Right hindlimb (tissue), 1 donor: ENCODE data around the gene C18orf32.
"Not testable (repeated sequence)": the region's sequence is repeated elsewhere in the genome, so short reads cannot be mapped to it uniquely, and the experiment has no call there.

Experiments used
- DNase-seq: peaks from one replicate; pipeline ENCODE4 v3.0.0-alpha.2; 2018

The C18orf32 gene

DNA sequence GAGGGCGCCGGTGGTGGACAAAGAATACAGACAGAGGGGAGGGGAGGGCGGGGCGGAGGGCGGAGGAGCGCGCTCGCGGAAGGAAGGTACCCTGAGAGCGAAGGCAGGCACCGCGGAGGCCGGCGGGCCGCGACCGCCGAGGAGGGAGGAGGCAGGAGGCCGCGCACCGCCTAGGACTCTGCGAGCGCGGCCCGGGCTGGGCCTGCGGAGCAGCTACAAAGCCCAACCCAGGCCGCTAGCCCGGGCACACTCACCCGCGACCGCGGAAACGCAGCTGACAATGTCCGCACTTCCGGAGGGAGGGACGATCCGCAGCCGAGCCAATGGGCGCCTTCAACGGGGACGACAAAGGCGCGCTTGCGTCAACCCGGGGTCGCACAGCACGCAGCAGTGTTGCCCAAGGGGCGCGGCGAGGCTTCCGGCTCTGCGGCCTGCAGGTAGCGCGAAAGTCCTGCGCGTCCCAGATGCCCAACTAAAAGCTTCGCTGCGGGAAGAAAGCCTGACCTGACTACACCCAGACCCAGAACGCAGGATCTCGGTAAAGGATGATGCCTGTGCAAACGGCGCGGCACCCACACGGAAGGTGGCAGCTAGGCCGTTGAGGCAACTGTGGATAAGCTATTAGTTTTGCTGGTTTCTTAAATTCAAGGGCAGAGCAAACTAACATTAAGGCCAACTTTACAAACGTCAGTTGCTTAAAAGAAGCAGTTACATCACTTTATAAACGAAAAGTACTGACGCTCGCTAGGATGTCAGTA lies at the start of gene C18orf32:
TSS of gene C18orf32 (minus strand) at position 282 of the 758 bp plus-strand sequence. CDS start 3,486 bp downstream, outside the sequence.
- peak; percentile 95 for DNase-seq

DNA sequence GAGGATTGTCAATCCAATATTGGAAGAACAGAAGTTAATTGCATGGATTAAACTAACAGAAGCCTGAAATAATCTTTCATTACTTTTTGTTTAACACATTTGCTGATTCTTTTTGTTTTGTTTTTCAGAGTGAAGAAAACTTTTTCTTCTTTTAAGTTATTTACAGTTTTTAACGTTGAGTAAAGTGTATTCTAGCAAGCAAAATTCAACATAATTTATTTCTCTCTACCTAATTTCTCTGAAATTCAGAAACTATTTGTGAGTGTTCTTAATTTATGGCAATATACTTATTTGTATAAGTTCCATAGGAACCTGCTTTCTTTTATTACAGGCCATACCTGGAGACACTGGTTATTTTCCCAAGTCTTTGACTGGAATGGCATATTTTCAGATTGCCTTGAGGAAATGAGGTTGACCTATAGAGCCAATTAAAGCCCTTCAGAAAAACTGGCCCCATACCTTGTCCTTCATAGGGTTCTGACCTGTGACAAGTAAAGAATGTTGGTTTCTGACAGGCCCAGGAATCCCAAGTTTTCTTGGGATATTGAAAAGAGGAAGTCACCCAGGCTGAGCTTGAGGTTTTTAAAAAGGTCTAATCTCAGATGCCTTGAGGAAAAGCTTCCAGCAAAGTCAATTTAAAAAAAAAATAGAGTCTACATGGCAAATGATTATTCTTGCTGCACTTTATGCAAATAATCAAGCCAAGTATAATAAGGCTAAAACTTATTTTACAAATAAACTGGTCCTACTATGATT lies 48.0 kb upstream of the C18orf32 start:
- DNase-seq = no peak

DNA sequence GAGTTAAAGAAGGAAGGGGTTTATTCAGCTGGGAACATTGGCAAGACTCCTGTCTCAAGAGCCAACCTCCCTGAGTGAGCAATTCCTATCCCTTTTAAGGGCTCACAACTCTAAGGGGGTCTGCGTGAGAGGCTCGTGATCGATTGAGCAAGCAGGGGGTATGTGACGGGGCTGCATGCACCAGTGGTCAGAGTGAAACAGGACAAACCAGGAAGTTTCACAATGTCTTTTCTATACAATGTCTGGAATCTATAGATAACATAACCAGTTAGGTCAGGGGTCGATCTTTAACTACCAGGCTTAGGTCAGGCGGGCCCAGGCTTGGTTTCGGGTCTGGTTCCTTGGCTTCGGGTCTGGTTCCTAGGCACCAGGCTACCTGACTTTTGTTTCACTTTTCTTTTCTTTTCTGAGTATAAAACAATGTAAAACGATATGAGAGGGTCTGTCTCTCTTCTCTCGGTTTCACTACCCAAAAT lies 44.7 kb upstream of the C18orf32 start:
- no peak for DNase-seq

DNA sequence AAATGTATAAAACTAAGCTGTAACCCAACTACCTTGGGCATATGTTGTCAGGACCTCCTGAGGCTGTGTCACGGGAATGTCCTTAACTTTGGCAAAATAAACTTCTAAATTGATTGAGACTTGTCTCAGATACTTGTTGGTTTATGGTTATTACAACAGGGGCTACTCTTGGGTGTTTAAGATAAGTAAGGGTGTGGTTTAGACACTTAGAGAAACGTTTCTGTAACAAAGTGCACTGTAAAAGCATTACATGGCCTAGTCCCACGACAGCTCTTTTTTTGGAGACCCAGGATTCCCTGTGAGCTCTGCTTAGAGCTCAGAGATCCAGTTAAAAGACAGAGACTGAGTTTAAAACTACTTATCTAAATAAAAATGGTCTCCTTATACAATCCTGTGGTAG lies 42.6 kb upstream of the C18orf32 start:
- DNase-seq = no peak

DNA sequence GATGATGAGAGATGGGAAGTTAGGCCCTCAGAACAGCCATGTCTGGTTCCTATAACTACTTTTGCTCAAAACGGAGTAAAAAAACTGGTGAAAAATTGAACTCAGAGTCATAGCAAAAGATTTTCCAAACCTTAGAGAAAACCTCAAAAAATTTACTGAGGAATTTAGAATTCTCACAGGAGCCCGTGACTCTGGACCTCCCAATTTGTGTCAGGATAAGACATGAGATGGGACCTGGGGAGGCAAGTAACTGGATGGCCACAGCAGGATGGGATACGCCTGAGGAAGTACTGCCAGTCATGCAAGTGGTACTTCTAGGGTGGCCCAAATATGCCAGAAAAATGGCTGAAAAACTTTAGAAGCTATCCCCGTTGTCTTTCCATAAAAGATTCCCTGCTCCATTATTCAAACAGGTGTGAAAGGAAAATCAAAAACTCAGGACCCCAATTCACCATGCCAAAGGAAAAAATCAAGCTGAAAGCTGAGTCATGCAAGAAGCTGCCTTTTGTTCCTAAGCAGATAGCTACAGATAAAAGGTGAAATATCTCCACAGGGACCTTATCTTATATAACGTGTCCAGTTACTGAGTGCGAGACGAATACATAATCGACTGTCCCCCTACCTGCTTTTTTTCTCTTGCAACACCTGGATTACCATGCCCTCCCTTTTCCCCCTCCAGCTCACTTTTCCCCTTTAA lies 40.7 kb upstream of the C18orf32 start:
- no peak for DNase-seq

DNA sequence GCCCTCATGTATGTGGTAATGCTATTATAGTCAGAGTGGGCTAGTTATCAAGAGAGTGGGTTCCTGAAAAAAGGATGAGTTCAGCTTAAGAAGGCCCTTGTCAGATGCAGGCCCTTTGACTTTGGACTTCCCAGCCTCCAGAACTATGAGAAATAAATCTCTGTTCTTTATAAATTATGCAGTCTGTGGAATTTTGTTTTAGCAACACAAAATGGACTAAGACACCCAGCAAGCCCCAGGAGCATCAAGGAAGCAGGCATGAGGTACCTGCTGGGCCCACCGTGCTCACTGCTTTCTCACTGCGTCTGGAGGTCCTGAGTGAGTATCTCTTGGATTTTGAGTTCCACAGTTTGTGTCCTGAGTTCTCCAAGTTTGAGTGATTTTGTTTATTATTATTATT lies 38.9 kb upstream of the C18orf32 start:
- no peak for DNase-seq

DNA sequence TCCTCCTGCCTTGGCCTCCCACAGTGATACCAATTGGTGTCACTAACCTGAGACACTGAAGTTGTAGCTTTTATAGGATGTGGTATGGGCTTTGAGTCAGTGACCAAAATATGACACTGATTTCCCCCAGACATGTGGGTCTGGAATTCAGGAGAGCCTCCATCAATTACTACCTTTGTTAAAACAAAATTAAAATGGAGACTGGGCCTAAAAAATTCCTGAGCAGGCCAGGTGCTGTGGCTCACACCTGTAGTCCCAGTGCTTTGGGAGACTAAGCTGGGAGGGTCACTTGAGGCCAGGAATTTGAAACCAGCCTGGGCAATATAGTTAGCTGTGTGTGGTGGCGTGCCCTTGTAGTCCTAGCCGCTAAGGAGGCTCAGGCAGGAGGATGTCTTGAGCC lies 37.9 kb upstream of the C18orf32 start:
- DNase-seq = no peak

DNA sequence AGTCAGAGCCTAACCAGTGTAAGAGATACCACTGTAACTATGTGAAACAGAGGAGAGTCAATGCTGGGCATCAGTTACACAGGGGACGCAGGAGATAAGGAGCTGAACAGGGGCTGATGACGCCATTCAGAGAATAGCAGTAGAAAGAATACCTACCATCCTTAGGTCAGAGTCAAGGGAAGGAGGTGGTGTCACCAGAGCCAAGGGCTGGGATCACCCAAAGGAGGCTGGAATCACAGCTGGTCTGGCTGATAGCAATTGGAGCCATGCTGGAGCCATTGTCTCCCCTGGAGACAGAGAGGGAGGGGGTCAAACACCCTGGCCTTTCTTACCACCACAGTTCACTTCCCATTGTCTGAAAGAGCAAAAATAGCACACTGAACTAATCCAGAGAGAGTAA lies 37.3 kb upstream of the C18orf32 start:
- no peak for DNase-seq

DNA sequence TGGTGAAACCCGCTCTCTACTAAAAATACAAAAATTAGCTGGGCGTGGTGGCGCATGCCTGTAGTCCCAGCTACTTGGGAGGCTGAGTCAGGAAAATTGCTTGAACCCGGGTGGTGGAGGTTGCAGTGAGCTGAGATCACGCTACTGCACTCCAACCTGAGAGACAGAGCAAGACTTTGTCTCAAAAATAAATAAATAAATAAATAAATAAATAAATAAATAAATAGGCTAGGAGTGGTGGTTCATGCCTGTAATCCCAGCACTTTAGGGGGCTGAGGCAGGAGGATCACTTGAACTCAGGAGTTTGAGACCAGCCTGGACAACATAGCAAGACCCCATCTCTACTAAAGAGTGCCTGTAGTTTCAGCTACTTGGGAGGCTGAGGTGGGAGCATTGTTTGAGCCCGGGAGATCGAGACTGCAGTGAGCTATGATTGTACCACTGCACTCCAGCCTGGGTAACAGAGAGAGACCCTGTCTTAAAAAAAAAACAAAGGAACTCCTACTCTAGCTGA lies 36.6 kb upstream of the C18orf32 start:
- DNase-seq = not testable (repeated sequence)

DNA sequence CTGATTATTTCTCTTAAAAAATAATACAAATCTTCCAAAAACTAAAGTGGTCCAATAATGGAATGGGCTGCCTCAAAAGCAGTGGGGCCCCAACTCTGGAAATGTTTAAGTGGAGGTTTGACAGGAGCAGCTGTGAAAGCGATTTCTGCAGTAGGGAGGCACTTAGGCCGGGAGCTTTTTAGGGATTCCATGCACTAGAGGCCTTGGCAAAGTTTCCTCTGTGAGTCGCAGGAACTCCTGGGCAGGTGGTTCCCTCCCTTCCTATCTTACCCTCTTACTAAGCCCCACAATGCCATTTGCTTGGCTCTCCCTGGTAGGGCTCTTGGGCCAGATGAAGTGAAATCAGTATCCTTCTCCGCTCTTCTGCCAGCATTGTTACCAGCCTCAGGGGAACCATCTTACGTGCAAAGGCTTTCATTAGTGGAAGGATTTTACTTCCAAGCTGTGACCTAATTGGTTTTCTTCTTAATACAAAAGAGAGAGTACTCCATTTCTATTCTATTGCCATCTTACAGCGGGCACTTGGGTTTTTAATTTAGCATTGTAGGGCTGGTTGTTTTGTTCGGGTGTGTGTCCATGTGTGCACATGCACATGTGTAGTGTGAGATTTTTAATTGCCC lies 34.3 kb upstream of the C18orf32 start:
- peak; percentile 39 for DNase-seq

DNA sequence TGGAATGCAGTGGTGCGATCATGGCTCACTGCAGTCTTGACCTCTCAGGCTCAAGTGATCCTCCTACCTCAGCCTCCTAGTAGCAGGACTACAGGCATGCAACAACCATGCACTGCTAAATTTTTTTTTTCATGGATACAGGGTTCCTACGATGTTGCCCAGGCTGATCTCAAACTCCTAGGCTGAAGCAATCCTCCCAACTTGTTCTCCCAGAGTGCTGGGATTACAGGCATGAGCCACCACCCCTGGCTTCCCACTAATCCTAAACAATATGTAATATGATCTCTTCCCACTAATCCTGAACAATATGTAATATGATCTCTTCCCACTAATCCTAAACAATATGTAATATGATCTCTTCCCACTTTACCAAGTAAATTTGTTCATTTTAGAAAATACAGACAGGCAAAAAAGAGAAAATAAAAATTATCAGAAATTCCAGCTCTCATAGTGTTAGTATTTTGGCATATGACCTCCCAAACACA lies 33.7 kb upstream of the C18orf32 start:
- no peak for DNase-seq

DNA sequence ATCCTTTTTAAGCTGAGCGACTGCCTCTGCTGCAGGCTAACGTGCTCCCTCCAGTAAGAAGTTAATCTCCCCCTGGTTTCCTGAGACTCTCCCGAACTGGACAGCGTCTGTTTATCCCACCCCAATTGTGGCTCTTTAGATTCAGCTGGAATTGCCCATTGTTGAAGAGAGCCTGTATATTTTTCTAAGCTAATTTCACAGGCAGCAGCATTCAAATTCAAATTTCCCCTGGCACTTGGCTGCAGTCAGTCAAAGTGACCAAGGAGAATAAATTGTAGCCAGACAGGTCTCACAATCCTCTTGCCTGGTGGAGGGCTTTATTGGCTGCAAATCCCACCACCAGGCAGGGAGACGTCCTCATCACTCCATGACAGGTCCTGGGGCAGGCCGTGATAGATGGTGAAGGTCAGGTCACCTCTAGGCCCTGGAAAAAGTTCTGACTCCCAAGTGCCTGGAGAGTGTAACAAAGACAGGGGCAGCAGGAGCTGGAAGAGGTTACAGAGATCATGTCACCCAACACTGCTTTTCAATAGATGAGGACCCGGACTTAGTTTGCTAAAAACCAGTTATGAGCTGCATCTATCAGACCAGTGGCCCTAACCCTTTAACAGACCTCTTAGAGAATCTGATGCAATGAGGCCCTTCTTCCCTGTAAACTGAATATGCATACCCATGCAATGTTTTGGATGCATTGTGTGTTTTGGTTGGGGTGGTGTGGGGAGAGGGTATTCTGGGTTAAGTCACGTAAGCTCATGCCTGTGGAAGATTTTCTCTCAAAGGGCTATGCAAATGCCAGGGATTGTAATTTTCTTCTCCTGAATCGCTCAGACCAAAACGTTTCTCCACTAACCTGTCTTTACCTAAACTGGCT lies 32.3 kb upstream of the C18orf32 start:
- DNase-seq = no peak

DNA sequence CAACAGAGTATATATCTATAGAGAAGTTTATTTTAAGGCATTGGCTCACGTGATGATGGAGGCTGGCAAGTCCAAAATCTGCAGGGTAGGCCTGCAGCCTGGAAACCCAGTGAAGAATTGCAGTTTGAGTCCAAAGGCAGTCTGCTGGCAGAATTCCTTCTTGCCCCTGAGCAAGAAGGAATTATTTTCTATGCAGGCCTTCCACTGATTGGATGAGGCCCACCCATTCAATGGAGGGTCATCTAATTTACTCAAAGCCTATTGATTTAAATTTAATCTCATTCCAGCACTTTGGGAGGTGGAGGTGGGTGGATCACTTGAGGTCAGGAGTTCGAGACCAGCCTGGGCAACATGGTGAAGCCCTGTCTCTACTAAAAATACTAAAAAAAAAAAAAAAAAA lies 30.4 kb upstream of the C18orf32 start:
- no peak for DNase-seq

DNA sequence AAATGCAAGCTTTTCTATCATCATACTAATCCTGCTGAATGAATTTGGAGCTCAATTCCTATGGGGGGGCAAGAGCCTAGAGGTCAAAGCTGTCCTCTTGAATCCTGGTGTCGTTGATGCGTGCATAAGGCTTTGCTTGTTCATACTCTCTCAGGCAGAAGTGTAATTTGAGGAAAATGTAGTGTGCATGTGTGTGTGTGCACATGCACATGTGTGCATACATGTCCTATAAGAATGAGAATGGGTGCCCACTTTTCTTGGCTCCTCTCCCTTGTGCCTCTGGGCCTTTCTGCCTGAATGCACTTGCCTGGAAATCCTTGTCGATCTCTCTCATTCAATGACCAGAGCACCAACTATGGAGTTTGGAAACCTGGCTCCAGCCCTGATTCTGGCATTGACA lies 28.5 kb upstream of the C18orf32 start:
- no peak for DNase-seq

DNA sequence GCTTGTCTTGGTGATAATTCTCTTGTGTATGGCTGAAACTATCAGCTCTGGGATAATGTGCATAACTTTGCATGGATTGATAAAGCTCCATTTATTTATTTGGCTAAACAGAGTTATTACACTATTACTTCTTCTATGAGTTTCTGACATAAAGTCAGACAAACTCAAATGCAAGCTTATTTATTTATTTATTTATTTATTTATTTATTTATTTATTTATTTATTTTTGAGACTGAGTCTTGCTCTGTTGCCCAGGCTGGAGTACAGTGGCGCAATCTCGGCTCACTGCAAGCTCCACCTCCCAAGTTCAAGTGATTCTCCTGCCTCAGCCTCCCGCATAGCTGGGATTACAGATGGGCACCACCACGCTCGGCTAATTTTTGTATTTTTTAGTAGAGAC lies 28.0 kb upstream of the C18orf32 start:
- DNase-seq = not testable (repeated sequence)

DNA sequence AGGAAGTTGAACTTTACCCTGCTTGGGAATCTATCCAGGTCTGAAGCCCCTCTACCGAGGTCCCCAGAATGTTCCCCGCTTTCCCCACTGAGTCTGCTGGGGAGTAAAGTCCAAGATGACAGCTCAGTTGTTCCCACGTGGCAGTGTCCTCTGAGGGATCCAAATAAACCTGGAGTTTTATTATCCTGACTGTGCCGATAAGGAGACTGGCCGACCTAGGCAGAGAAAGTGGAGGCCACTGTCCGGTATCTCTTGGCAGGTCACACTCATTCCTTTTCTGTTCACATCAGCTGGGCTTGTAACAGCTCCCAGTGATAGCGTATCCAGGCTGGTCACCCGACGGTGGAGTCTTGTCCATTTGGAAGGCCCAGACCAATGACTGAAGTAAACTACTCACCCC lies 27.5 kb upstream of the C18orf32 start:
- no peak for DNase-seq

DNA sequence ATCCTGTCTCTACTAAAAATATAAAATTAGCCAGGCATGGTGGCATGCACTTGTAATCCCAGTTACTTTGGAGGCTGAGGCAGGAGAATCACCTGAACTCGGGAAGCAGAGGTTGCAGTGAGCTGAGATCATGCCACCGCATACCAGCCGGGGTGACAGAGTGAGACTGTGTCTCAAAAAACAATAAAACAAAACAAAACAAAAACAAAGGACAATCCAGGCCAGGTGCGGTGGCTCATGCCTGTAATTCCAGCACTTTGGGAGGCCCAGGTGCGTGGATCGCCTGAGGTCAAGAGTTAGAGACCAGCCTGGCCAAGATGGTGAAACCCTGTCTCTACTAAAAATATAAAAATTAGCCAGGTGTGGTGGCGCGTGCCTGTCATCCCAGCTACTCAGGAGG lies 25.8 kb upstream of the C18orf32 start:
- not testable (repeated sequence) for DNase-seq

DNA sequence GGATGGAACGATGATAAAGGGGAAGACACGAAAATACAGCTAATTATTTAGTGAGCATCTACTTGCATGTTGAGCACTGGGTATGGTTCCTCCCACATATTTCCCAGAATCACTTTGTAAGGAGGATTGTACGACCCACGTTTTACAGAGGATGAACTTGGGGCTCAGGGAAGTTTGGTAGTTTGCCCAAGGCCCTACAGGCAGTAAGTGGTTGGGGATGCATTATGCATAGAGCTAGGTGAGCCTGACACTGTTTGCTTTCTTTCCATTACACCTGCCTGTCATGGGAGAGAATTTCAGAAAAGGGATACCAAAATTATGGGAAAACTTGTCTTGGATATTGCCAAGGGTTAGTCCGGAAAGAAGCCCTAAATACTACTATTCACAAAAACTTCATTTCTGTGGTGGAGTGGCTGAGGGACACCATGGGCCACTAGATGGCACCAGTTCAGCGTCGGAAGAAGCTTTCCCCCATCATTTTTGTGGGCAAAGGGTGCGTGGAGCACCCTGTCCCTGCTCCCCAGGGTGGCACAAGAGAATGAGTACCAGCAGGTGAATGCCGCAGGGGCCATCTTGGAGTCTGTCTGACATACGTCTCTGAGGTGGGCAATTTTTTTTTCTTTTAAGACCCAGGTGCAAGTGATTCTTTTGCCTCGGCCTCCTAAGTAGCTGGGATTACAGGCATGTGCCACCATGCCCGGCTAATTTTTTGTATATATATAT lies 23.5 kb upstream of the C18orf32 start:
- DNase-seq = peak; percentile 39

DNA sequence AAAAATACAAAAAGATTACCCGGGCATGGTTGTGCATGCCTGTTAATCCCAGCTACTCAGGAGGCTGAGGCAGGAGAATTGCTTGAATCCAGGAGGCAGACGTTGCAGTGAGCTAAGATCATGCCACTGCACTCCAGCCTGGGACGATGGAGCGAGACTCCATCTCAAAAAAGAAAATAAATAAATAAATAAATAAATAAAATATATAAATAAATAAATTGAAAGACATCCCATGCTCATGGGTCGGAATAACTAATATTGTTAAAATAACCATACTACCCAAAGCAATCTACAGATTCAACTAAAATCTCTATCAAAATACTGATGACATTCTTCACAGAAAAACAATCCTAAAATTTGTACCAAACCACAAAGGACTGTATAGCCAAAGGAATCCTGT lies 19.4 kb upstream of the C18orf32 start:
- DNase-seq = not testable (repeated sequence)

DNA sequence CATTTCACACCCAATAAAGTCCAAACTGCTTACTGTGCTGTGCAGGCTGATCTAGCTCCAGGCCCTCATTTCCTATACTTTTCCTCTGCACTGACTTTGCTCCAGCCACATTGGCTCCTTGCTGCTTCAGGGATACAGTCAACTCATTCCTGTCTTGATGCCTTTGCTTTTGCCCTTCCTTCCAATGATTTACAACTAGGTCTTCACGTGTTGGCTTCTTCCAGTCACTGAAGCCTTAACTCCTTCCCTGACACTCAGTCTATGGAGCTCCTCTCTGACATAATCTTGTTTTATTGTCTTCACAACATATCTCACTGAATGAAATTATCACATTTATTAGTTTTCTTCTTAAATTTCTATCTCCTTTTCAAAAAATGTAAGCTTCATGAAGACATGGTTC lies 16.9 kb upstream of the C18orf32 start:
- DNase-seq = no peak
